Ramos (cell line): ENCODE measurements around the gene TJAP1.
"Not testable (repeated sequence)": the region's sequence is repeated elsewhere in the genome, so short reads cannot be mapped to it uniquely, and the experiment has no call there.

Experiments used
- in situ Hi-C: fragments of 300-500 bp; cut with MboI; formaldehyde crosslinking; loops from one replicate; pipeline ENCODE4 v1.14.3; 2022; ENCODE audit warnings: low sequenced_read_pairs; ENCODE audit not compliant: unreplicated experiment

TJAP1 gene

DNA sequence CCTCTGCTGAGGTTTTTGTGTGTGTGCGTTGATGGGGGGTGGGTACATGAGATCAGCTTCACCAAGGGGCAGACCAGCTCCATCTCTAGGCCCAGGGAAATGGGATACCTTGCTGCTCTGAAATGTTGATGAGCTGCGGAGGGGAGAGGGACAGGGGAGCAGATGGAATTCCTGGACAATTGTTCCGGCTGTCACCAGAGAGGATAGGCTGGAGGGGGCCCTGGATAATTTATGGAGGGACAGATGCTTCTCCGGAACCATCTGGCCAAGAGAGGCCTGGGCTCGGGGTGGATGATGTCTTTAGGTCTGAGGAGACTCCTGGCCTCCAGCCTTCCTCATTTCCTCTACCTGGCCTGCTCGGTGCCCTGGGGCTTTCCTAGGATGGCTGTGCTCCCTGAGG is 1.9 kb upstream of the TJAP1 start:
- in situ Hi-C loops, result no loop called here

DNA sequence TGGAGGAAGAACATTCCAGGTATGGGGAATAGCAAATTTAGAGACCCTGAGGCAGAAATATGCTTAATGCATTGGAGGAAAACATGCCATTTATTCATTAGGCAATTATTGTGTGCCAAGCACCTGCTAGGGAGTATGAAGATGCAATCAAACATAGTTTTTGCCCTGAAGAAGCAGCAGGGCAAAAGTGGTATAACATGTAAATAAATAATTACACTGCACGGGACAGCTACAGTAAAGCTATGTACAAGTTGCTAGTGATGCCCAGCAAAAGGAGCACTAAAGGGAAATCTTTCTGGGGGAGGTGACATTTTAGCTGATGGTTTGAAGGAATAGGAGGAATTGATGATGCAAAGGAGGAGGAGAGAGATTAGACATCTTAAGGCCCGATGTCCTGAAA is 624 bp upstream of the TJAP1 start:
- in situ Hi-C loops, result no loop called here

DNA sequence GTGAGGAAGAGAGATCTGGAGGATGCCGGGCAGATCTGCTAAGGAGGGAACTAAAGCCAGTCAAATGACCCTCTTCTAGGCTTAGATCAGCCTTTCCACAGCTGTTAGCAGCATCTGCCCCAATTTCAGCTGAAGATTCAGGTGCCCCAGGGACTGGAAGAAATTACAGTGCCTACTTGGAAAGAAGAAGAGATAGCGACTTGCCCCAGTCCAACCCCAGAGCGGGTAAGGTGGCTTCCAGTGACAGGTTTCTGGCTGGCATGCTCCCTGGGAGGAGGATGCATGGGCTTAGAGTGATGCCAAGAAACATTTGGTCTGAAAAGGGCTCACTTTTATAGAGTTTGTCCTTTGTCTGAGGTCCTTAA is 620 bp downstream of the TJAP1 start:
- in situ Hi-C loops, result no loop called here

DNA sequence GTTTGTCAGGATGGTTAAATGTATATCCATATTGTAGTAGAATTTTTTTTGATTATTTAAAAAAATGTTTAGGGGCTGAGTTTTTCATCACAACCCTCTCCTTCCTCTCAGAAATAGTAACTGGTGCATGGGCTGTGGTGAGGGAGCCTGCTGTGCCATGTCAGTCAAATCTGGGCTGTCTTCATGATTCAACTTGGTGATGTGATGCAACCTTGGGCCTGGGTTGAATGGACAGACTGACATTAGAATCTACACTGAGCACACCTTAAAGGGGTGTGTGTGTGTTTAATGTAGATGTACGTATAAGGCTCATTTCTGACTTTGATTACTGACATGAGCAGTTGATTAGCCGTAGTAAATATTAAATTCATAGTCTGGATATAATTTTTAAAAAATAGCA is 3.7 kb downstream of the TJAP1 start:
- in situ Hi-C loops, result no loop called here

DNA sequence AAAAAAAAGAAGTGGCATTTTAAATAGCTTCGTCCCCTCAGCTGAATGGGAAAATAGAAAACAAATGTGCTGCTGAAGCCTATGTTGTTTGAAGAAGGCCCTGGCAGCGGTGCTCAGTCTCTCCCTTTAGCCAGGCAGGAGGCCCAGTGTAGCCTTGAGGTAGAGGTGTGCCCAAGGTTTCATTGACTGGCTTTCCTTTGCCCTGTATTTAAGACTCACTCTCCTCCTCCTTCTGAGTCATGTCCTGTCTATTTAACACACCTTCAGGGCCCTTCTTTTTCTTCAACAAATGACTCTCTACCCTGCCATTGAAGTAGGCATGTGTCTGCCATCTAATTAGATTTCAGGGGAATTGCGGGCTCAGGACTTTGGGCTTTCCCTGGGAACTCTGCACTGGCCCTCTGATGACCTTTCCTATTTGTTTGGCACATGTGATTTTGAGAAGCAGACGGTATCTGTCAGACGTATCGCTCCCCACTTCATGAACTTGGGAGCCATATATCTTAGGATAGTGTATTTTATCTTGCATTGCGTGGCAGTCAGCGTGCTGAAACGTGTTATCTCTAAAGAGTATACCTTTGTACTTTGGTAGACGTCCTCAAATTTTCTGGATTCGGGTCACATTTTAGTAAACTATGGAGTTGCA is 4.3 kb downstream of the TJAP1 start:
- in situ Hi-C loops, result no loop called here

DNA sequence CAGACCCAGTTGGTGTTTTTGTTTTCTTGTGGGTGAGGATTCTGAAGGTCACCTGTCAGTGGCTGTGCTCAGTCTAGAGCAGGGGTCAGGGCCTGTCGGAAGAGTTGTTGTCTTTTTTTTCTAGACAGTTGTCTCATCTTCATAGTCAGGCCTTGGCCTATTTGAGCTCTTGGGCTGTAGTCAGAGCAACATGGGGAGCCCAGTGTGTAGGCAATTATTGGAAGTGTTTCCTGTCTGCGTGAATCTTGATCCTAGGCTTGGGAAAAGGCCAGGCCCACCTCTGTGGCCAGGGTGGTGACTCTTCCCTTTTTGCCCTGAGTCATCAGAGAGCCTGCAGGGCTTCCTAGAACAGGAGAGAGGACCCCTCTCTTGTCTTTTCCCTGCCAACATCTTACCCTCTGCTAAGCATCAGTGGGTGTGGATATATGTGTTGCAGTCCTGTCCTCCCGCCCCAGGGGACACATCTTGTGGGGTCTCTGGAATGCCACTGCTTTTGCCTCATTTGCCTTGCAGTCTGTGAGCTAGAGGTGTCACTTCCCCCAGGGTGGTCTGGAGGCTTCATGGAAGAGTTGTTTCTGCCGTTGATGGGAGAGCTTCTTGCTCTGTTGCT is 11.4 kb downstream of the TJAP1 start:
- in situ Hi-C loops, result no loop called here

DNA sequence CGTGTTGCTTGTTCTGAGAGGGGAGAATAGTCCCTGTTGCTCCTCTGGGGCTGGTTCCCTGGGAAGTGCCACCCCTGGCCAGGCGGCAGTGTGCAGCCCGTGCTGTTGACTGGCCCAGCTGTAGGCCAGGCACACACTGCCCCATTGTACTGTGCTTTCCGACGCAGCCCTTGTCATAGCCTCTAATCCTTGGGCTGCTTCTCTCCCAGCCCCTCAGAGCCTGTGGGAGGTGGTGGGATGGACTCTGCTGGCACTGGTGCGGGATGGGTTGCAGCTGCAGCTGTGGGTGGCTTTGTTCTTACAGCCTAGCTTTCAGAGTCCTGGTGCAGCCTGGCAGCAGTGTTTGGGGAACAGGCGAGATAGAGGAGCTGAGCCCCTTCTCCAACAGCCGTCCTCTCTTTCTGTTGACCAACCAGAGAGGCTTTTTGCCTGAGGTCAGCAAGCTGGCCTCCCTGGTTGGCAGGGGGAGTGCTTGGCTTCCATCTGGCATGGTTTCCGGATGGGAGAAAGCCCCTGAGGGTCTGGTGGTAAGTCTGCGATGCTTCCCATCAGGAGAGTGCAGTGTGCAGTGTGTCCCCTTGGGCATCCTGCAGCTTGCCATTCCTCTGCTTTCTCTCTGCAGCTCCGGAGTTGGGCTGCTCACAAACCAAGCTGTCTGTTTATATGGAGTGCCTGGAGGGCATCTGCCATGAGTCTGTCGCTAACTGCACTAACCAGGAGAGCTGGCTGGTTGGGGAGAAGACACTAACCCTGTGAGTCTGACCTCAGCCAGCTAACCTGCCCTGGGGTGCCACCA is 12.1 kb downstream of the TJAP1 start:
- in situ Hi-C loops, result no loop called here

DNA sequence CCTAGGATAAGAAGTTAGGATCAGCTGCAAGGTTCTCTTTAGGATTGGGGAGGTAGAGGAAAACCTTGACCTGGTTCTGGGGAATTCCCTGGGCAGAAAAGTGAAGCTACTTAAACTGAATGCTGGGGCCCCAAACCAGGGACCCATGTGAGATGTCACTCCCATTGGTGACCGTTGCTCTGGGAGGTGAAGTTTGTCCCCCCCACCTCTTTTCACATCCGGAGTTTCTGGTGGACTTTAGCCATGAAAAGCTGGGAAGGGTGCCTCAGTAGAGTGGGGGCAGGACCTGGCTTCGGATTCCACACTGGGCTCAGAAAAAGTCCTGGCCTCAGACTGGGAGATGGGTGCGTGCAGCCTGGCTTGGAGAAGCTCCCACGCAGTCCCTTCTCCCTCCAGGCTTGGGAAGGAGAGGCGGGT is 13.2 kb downstream of the TJAP1 start:
- in situ Hi-C loops, result no loop called here

DNA sequence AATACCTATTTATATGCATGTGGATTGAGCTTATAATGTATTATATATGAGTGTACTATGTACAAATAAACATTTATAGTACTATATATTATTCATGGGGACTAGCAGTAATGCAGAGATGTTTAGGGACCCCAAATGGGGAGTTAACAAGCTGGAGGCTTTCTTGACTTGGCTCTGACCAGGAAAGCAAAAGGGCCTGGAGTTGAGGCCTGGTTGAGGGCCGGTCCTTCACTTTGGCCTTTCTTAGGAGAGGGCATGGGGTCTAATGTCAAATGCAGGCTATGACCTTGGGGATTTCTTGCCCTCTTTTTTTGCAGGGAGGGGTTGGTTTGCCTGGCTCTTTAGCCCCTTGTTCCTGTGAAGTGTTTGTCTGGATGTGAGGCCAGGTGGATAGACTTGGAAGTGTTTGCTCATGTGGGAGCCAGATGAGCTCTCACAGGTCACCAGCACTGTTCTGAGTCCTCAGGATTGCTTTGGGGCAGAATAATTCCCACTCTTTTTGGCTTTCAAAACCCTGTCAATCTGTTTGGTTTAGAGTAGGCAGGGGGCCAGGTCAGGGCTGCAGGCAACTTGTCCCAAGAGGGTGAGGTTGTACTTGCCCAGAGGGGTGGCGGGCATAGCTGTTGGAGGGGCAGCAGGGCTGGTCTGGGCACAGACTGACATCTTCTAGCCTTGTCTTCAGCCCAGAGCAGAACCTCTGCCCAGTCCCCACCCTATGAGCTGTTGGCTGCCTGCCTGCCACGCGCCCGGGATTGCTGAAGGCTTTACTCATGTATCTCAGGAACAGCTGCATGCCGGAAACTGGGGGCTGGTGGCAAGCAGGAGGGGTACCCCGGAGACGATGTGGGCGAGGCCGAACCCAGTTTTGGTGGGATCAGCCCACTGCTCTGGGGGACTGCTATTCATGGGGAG is 14.6 kb downstream of the TJAP1 start:
- in situ Hi-C loops, result no loop called here

DNA sequence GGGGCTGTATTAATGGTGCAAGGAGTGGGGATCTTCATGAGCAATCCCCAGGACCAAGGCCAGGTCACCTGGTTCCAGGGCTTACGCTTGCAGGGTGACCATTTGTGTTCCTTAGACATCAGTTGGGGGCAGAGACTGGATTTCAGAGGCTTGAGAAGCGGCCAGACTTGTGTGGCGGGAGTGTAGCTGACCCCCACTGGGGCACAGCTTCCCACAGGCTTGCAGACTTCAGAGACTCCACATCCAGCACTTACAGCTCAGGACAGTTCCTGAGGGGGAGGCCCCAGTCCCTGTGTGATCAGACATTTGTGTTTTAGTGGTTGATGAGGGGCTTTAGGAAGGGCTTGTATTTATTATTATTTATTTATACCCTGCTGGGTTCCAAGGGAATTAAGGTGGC is 15.3 kb downstream of the TJAP1 start:
- in situ Hi-C loops, result no loop called here

DNA sequence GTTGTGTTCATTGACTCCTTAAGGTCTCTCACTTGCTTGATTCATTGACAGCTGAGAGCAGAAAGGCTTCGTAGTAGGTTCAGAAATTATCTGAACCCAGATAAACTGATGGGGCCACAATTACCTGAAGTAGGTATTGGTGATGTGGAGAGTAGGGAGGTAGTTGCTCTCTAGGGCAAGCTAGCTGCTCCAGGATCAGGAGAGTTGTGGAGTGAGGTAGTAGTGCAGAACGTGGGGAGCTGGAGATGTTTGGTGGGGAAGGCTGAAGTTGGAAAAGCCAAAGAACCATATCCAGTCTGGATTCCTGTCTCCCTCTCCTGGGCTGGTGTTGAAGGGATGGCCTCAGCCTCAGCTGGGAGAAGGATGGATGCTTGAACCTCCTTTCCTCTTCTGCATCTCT is 15.9 kb downstream of the TJAP1 start:
- in situ Hi-C loops, result no loop called here

DNA sequence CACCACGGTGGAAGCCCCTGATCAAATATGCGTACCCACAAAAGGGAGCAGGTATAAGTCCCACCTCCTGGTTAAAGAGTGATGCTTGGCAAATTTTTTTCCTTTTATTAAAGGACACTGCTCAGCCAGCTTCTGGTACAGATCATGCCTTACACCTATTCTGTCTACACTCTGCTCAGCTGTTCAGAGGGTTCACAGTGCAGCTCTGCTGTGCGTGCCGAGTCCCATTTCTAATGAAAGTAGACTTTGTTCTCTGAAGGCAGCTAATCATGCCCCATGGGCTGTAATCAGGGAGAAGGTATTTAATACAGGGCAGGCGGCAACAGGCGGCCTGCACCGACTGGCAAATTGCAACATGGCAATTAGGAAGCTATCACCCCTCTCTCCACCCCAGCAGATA is 16.5 kb downstream of the TJAP1 start:
- in situ Hi-C loops, result no loop called here

DNA sequence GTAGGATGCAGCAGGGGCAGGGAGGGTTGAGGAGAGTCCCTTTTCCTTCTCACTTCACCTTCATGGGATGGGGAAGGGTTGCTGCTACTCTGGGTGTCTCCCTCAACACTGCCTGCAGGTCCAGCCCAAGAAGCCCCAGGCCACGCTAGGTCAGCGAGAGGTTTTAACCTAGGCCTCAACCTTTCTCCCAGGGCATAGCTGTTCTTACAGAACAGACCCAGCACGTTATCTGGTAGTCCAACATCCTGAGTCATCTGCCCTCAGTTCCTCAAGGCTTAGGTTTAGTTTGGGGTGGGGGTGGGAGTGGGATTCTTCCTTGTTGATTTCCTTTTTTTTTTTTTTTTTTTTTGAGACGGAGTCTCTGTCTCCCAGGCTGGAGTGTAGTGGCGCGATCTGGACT is 17.0 kb downstream of the TJAP1 start:
- in situ Hi-C loops, result no loop called here

DNA sequence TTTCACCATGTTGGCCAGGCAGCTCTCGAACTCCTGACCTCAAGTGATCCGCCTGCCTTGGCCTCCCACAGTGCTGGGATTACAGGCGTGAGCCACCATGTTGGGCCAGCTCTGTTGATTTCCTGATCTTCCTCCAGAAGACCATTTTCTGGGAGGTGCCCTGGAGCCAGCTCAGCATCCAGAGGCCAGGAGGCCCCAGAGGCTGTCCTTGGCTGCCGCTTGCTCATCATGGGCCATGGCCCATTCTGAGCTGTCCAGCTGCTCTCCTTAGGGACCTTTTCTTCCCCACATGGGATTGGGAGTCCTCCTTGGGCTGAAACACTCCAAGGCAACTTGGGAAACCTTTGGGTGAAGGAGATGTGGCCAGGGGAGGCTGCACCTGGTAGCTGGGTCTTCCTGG is 17.4 kb downstream of the TJAP1 start:
- in situ Hi-C loops, result no loop called here

DNA sequence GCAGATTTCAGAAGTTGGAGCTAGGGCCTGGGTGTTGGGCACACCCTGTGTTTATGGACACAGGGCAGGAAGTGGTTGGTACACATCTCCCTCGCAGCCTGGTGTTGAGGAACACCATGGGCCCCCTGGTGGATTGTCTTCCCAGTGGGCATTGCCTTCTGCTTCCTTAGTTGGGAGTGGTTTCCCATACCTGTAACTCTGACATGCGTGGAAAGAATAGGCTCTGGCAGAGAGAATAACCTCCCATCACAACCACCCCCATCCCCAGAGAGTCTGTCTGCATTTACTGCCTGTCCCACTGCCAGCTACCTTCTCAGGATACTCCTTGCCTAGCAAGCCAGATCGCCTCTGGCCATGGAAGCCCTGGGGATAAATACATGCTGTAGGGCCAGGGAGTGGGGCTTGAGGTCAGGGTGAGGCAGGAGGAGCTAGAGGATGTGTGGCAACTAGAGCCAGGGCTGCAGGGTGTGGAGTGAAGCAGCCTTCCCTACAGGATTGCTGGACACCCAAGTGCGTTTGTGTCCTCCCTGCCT is 18.1 kb downstream of the TJAP1 start:
- in situ Hi-C loops, result no loop called here

DNA sequence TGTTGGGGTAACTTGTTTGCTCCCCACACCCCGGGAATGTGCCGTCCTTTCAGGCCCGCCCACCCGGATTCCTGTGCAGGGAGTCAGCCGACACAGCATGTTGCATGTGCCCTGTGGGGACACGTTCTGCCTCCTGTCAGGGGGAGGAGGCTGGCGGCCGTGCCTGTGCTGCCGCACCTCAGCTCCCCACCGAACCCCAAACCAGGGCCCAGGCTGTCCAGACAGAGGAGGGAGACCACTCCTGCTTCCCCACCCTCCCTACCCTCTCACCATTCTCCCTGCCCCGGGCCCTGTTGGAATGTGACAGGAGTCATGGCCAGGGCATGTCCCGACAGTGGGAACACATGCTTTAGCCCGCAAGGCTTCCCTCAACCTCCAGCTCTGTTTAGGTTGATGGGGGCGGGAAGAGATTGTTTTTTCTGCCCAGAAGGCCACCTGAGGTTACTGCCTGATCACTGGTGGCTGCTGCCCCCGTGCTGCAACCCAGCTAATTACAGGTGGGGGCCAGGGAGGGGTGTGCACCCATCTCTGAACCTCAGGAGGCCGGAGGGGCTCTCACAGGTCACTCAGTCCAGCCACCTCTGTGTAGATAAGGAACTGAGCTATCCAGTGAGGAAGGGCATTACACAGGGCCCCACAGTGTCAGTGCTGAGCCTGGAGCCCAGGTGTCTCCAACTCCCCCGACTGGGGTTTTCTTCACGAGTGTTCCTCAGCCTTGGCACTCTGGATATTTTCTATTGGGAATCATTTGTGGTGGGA is 19.2 kb downstream of the TJAP1 start:
- in situ Hi-C loops, result no loop called here

DNA sequence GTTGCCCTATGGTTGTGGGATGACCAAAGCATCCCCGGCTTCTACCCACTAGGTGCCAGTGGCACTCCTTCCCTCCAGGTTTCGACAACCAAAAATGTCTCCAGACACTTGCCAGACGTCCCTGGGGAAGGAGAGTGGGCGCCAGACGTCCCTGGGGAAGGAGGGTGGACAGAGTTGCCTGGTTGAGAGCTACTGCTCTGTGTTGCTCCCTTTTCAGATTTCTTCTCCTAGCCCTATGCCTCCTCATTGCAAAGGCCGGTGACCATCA is 19.7 kb downstream of the TJAP1 start:
- in situ Hi-C loops, result no loop called here

DNA sequence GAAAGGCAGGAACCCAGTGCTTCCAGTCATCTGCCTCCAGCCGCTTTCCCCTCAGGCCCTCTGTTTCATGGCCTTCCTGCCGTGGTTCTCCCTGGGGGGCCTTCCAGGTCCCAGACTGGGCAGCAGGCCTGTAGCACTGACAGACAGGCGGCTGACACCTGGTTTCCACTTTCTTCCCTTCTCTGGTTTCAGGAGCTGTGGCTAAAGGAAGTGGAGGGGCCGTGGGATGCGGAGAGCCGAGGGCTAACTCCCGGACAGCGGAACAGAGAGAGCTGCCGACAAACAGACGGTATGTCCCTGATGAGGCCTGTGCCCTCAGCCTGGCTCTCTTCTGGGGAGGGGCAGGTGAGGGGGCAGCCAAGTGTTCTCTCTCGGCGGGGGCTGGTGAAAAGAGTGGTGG is 20.3 kb downstream of the TJAP1 start:
- in situ Hi-C loops, result no loop called here

DNA sequence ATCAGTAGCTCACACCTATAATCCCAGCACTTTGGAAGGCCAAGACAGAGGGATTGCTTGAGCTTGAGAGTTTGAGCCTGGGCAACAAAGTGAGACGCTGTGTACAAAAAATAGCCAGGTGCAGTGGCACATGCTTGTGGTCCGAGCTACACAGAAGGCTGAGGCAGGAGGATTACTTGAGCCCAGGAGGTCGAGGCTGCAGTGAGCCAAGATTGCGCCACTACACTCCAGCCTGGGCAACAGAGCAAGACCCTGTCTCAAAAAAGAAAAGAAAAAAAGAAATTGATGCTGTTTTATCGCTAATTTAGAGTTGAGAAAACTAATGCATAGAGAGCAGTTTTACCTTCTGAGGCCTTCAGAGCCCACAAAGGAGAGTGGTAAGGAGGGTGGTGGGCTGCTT is 20.9 kb downstream of the TJAP1 start:
- in situ Hi-C loops, result not testable (repeated sequence)
